Panc1 (cell line): ENCODE measurements around the gene TRIM17. TPM values are rescaled to one million over a fixed set of nuclear protein-coding genes. Genes with fewer than 3 reads are reported as not detected.

ENCODE experiments used
- ATAC-seq: fragments of 200-7000 bp; cut with Tn5 transposase; 2 replicates; pipeline ENCODE4 v1.9.1; 2020; ENCODE audit warnings: mild to moderate bottlenecking, moderate library complexity
- BruUV-seq: library from RNA; stranded (reverse); fragments of 400-500 nt; replicated peaks from 2 replicates; lab custom pipeline; 2021; lab: Mats Ljungman, UMichigan
- CTCF ChIA-PET: fragments of 300-600 bp; sonication (Branson Sonifier 250); formaldehyde crosslinking; loops from one replicate; lab custom pipeline; 2022; ENCODE audit warnings: antibody characterized with exemption; lab: Charles Lee
- POLR2A ChIA-PET: fragments of 300-600 bp; sonication (Branson Sonifier 250); formaldehyde crosslinking; loops from one replicate; lab custom pipeline; 2022; ENCODE audit warnings: antibody characterized with exemption; lab: Charles Lee
- DNase-seq: peaks from one replicate; pipeline ENCODE4 v3.0.0-alpha.2; 2010; ENCODE audit warnings: low read depth, low spot score
- H3K27ac ChIP-seq: 2 replicates; pipeline ENCODE4 v1.5.1; 2011; ENCODE audit warnings: mild to moderate bottlenecking, low read length, inconsistent platforms
- H3K27me3 ChIP-seq: fragments of 200-500 bp; sonication (Bioruptor generic); 2 replicates; pipeline ENCODE4 v1.6.0; 2014; ENCODE audit warnings: low read length, inconsistent platforms; ENCODE audit not compliant: control insufficient read depth, insufficient read depth
- H3K36me3 ChIP-seq: fragments of 200-500 bp; sonication (Bioruptor generic); 2 replicates; pipeline ENCODE4 v1.5.1; 2014; ENCODE audit warnings: inconsistent platforms, mild to moderate bottlenecking, low read length, moderate library complexity; ENCODE audit not compliant: control insufficient read depth, insufficient read depth
- H3K4me1 ChIP-seq: 2 replicates; pipeline ENCODE4 v1.5.1; 2011; ENCODE audit warnings: inconsistent platforms, mild to moderate bottlenecking, low read length, moderate library complexity; ENCODE audit not compliant: control insufficient read depth, insufficient read depth
- H3K4me3 ChIP-seq, 2 experiments: 2 replicates each; pipeline ENCODE4 v1.5.1; 2011 to 2012; ENCODE audit warnings: low read depth in 2 of 2, low read length in 2 of 2, mild to moderate bottlenecking in 2 of 2, inconsistent platforms in 1 of 2, moderate library complexity in 1 of 2
- H3K9me3 ChIP-seq: fragments of 200-500 bp; sonication (Bioruptor generic); 2 replicates; pipeline ENCODE4 v1.5.1; 2014; ENCODE audit warnings: low read depth, mild to moderate bottlenecking, inconsistent platforms, low read length, moderate library complexity; ENCODE audit not compliant: control insufficient read depth, insufficient read depth
- CTCF ChIP-seq: fragments of 450-650 bp; IDR thresholded peaks from 2 replicates; pipeline ENCODE4 v1.5.1; 2017; ENCODE audit warnings: mild to moderate bottlenecking
- POLR2AphosphoS5 ChIP-seq: IDR thresholded peaks from 2 replicates; pipeline ENCODE4 v1.6.1; 2012; ENCODE audit warnings: mild to moderate bottlenecking, low read depth, low read length, moderate library complexity
- REST ChIP-seq, 2 experiments: IDR thresholded peaks; 2 replicates each; pipeline ENCODE4 v1.6.1; 2011 to 2012; ENCODE audit warnings: low read depth in 2 of 2, control low read depth in 1 of 2, low read length in 1 of 2, mild to moderate bottlenecking in 1 of 2, moderate library complexity in 1 of 2; ENCODE audit not compliant: insufficient read depth in 1 of 2
- SIN3A ChIP-seq: IDR thresholded peaks from 2 replicates; pipeline ENCODE4 v1.6.1; 2012; ENCODE audit warnings: low read depth, mild to moderate bottlenecking, low read length, moderate library complexity, borderline replicate concordance; ENCODE audit not compliant: insufficient read depth
- TCF7L2 ChIP-seq: IDR thresholded peaks from 2 replicates; pipeline ENCODE4 v1.6.1; 2011; ENCODE audit warnings: mild to moderate bottlenecking, low read depth, low read length, inconsistent platforms
- in situ Hi-C: cut with HindIII; loops from 2 replicates; pipeline ENCODE4 v1.10.0; 2016; ENCODE audit warnings: low sequenced_read_pairs, low pct_unique_long_range_greater_than_20kb
- intact Hi-C: fragments of 100-400 bp; cut with micrococcal nuclease; formaldehyde crosslinking; loops from one replicate; pipeline ENCODE4 v1.10.0; 2022; ENCODE audit not compliant: unreplicated experiment
- total RNA-seq: library from RNA; stranded (reverse); gene quantifications from one replicate; pipeline ENCODE4 v1.2.1, GENCODE V29; 2021; ENCODE audit not compliant: unreplicated experiment

Gene TRIM17
- total RNA-seq, 1 experiment from 2014 or later, result 1.2 TPM

GRCh38 chr1:228411548-228412430 lies 4.9 kb downstream of the TRIM17 start:
- no peak for DNase-seq
- ChIA-PET CTCF (no interaction called here), POLR2A (interaction anchor here (0.6 kb wide), 1 partner anchor 237 kb away, joined by 6 read pairs; no protein-coding TSS in a partner anchor)
- intact Hi-C loops, result no loop called here
- H3K4me1 ChIP-seq, result peaks cover 13% of the 10 kb centered on the region; the same call in 1 of the 2 replicates
- no peak overlapping the region for H3K4me3 ChIP-seq
- BruUV-seq, result no TSS peak
- TF ChIP-seq TCF7L2, result no peak
- no peak for TF ChIP-seq CTCF
- no peak for TF ChIP-seq SIN3A
- no peak for TF ChIP-seq POLR2AphosphoS5
- no peak for TF ChIP-seq REST (IDR thresholded peaks at IDR 0.05; ENCODE audit: insufficient read depth in 1 of 2, low read depth in 2 of 2, low read length in 1 of 2)
- in situ Hi-C loops, result no loop called here
- peaks cover 4% of the 10 kb centered on the region; the same call in 1 of the 2 replicates for H3K36me3 ChIP-seq
- H3K27me3 ChIP-seq, result no peaks in the 10 kb centered on the region
- no peak for ATAC-seq
- no peak overlapping the region for H3K27ac ChIP-seq
- H3K9me3 ChIP-seq, result no peaks in the 10 kb centered on the region

- H3K27me3 ChIP-seq, result no peaks in the 10 kb centered on the region
- DNase-seq, result no peak
- TF ChIP-seq SIN3A (no peak), CTCF (no peak), TCF7L2 (no peak), REST (IDR thresholded peaks at IDR 0.05; ENCODE audit: insufficient read depth in 1 of 2, low read depth in 2 of 2, low read length in 1 of 2) (no peak), POLR2AphosphoS5 (no peak)
- no peaks in the 10 kb centered on the region for H3K9me3 ChIP-seq
- POLR2A ChIA-PET, result no interaction called here
- H3K27ac ChIP-seq, result no peak overlapping the region
- peaks cover 4% of the 10 kb centered on the region; the same call in 1 of the 2 replicates for H3K36me3 ChIP-seq
- no peak overlapping the region for H3K4me3 ChIP-seq
- in situ Hi-C loops, result no loop called here
- intact Hi-C loops, result no loop called here
- CTCF ChIA-PET, result no interaction called here
- no peak for ATAC-seq
- no TSS peak for BruUV-seq
- H3K4me1 ChIP-seq, result peaks cover 13% of the 10 kb centered on the region; the same call in 1 of the 2 replicates
Observed at GRCh38 chr1:228411121-228411520, 5.5 kb downstream of the TRIM17 start.
